Panc1 (cell line): ENCODE results near the gene PIK3R1. TPM values are rescaled to one million over a fixed set of nuclear protein-coding genes. Genes with fewer than 3 reads are reported as not detected.

ENCODE experiments used
- ATAC-seq: fragments of 200-7000 bp; cut with Tn5 transposase; 2 replicates; pipeline ENCODE4 v1.9.1; 2020; ENCODE audit warnings: mild to moderate bottlenecking, moderate library complexity
- BruUV-seq: library from RNA; stranded (reverse); fragments of 400-500 nt; replicated peaks from 2 replicates; lab custom pipeline; 2021; lab: Mats Ljungman, UMichigan
- CTCF ChIA-PET: fragments of 300-600 bp; sonication (Branson Sonifier 250); formaldehyde crosslinking; loops from one replicate; lab custom pipeline; 2022; ENCODE audit warnings: antibody characterized with exemption; lab: Charles Lee
- POLR2A ChIA-PET: fragments of 300-600 bp; sonication (Branson Sonifier 250); formaldehyde crosslinking; loops from one replicate; lab custom pipeline; 2022; ENCODE audit warnings: antibody characterized with exemption; lab: Charles Lee
- DNase-seq: peaks from one replicate; pipeline ENCODE4 v3.0.0-alpha.2; 2010; ENCODE audit warnings: low read depth, low spot score
- H3K27ac ChIP-seq: 2 replicates; pipeline ENCODE4 v1.5.1; 2011; ENCODE audit warnings: mild to moderate bottlenecking, low read length, inconsistent platforms
- H3K27me3 ChIP-seq: fragments of 200-500 bp; sonication (Bioruptor generic); 2 replicates; pipeline ENCODE4 v1.6.0; 2014; ENCODE audit warnings: low read length, inconsistent platforms; ENCODE audit not compliant: control insufficient read depth, insufficient read depth
- H3K36me3 ChIP-seq: fragments of 200-500 bp; sonication (Bioruptor generic); 2 replicates; pipeline ENCODE4 v1.5.1; 2014; ENCODE audit warnings: inconsistent platforms, mild to moderate bottlenecking, low read length, moderate library complexity; ENCODE audit not compliant: control insufficient read depth, insufficient read depth
- H3K4me1 ChIP-seq: 2 replicates; pipeline ENCODE4 v1.5.1; 2011; ENCODE audit warnings: inconsistent platforms, mild to moderate bottlenecking, low read length, moderate library complexity; ENCODE audit not compliant: control insufficient read depth, insufficient read depth
- H3K4me3 ChIP-seq, 2 experiments: 2 replicates each; pipeline ENCODE4 v1.5.1; 2011 to 2012; ENCODE audit warnings: low read depth in 2 of 2, low read length in 2 of 2, mild to moderate bottlenecking in 2 of 2, inconsistent platforms in 1 of 2, moderate library complexity in 1 of 2
- H3K9me3 ChIP-seq: fragments of 200-500 bp; sonication (Bioruptor generic); 2 replicates; pipeline ENCODE4 v1.5.1; 2014; ENCODE audit warnings: low read depth, mild to moderate bottlenecking, inconsistent platforms, low read length, moderate library complexity; ENCODE audit not compliant: control insufficient read depth, insufficient read depth
- POLR2AphosphoS5 ChIP-seq: IDR thresholded peaks from 2 replicates; pipeline ENCODE4 v1.6.1; 2012; ENCODE audit warnings: mild to moderate bottlenecking, low read depth, low read length, moderate library complexity
- REST ChIP-seq, 2 experiments: IDR thresholded peaks; 2 replicates each; pipeline ENCODE4 v1.6.1; 2011 to 2012; ENCODE audit warnings: low read depth in 2 of 2, control low read depth in 1 of 2, low read length in 1 of 2, mild to moderate bottlenecking in 1 of 2, moderate library complexity in 1 of 2; ENCODE audit not compliant: insufficient read depth in 1 of 2
- SIN3A ChIP-seq: IDR thresholded peaks from 2 replicates; pipeline ENCODE4 v1.6.1; 2012; ENCODE audit warnings: low read depth, mild to moderate bottlenecking, low read length, moderate library complexity, borderline replicate concordance; ENCODE audit not compliant: insufficient read depth
- TCF7L2 ChIP-seq: IDR thresholded peaks from 2 replicates; pipeline ENCODE4 v1.6.1; 2011; ENCODE audit warnings: mild to moderate bottlenecking, low read depth, low read length, inconsistent platforms
- in situ Hi-C: cut with HindIII; loops from 2 replicates; pipeline ENCODE4 v1.10.0; 2016; ENCODE audit warnings: low sequenced_read_pairs, low pct_unique_long_range_greater_than_20kb
- intact Hi-C: fragments of 100-400 bp; cut with micrococcal nuclease; formaldehyde crosslinking; loops from one replicate; pipeline ENCODE4 v1.10.0; 2022; ENCODE audit not compliant: unreplicated experiment
- total RNA-seq: library from RNA; stranded (reverse); gene quantifications from one replicate; pipeline ENCODE4 v1.2.1, GENCODE V29; 2021; ENCODE audit not compliant: unreplicated experiment
- TF ChIP-seq, protein P1 (sequence below): fragments of 450-650 bp; IDR thresholded peaks from 2 replicates; pipeline ENCODE4 v1.5.1; 2017; ENCODE audit warnings: mild to moderate bottlenecking

PIK3R1 gene
- total RNA-seq, 1 experiment from 2014 or later: 23.4 TPM

DNA sequence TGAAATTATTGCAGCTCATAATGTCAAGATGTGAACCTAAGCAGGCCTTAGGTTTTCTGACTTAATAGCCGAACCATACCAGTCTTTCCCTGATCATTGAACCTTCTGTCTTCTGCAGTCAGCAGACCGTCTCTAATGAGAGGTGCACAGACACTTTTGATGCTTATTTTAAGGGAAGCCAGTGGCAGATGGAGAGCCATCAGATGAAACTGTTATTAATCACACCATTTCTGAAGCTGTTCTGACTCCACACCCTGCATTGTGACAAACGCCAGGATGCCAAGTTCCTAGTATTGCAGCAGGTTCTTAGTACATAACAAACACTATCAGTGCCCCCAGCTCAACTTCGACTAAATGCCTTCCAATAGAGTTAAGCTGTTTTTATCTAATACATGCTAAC, 43.0 kb downstream of the PIK3R1 start:
- CTCF ChIA-PET: no interaction called here
- Histone ChIP-seq H3K4me3 (no peak overlapping the region), H3K4me1 (peaks cover 3% of the 10 kb centered on the region; the same call in 1 of the 2 replicates), H3K27me3 (no peaks in the 10 kb centered on the region), H3K9me3 (no peaks in the 10 kb centered on the region), H3K27ac (no peak overlapping the region), H3K36me3 (no peaks in the 10 kb centered on the region)
- intact Hi-C loops: no loop called here
- TF ChIP-seq POLR2AphosphoS5 (no peak), SIN3A (no peak)
- TF ChIP-seq, protein P1, sequence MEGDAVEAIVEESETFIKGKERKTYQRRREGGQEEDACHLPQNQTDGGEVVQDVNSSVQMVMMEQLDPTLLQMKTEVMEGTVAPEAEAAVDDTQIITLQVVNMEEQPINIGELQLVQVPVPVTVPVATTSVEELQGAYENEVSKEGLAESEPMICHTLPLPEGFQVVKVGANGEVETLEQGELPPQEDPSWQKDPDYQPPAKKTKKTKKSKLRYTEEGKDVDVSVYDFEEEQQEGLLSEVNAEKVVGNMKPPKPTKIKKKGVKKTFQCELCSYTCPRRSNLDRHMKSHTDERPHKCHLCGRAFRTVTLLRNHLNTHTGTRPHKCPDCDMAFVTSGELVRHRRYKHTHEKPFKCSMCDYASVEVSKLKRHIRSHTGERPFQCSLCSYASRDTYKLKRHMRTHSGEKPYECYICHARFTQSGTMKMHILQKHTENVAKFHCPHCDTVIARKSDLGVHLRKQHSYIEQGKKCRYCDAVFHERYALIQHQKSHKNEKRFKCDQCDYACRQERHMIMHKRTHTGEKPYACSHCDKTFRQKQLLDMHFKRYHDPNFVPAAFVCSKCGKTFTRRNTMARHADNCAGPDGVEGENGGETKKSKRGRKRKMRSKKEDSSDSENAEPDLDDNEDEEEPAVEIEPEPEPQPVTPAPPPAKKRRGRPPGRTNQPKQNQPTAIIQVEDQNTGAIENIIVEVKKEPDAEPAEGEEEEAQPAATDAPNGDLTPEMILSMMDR: no peak
- ATAC-seq (no peak), DNase-seq (no peak)
- BruUV-seq: no TSS peak
- in situ Hi-C loops: no loop called here
- POLR2A ChIA-PET: no interaction called here

DNA sequence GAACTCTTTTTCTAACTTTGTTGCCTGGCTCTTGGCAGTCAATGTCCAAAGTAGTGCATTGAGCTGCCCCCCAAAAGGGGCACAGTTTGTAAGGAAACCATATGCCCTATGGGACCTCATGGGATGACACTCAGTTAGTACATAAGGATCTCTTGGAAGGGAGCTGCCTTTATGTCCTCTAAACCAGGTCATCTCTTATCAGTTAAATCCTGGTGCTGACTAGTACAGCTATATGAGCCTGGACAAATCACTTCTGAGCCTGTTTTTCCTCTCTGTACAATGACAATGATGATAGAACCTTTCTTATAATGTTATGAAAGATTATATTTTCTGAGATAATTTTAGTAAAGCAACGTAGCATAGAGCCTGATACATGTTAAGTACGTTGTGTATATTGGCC, 44.1 kb downstream of the PIK3R1 start:
- in situ Hi-C loops (no loop called here), intact Hi-C loops (no loop called here)
- ATAC-seq: no peak
- peaks cover 3% of the 10 kb centered on the region; the same call in 1 of the 2 replicates for H3K4me1 ChIP-seq
- no TSS peak for BruUV-seq
- POLR2A ChIA-PET: no interaction called here
- H3K36me3 ChIP-seq: no peaks in the 10 kb centered on the region
- no peak for TF ChIP-seq TCF7L2
- no peak for TF ChIP-seq POLR2AphosphoS5
- no peak for TF ChIP-seq SIN3A
- no peak for TF ChIP-seq REST (IDR thresholded peaks at IDR 0.05; ENCODE audit: insufficient read depth in 1 of 2, low read depth in 2 of 2, low read length in 1 of 2)
- CTCF ChIA-PET: no interaction called here
- H3K9me3 ChIP-seq: no peaks in the 10 kb centered on the region
- no peak overlapping the region for H3K27ac ChIP-seq
- no peak for DNase-seq
- no peak overlapping the region for H3K4me3 ChIP-seq
- no peaks in the 10 kb centered on the region for H3K27me3 ChIP-seq

GRCh38 chr5:68260467-68260866, 44.9 kb downstream of the PIK3R1 start:
- no peak for DNase-seq
- H3K4me1 ChIP-seq: no peaks in the 10 kb centered on the region
- TF ChIP-seq POLR2AphosphoS5 (no peak), SIN3A (no peak), REST (IDR thresholded peaks at IDR 0.05; ENCODE audit: insufficient read depth in 1 of 2, low read depth in 2 of 2, low read length in 1 of 2) (no peak), TCF7L2 (no peak)
- TF ChIP-seq, protein P1: no peak
- in situ Hi-C loops (no loop called here), intact Hi-C loops (no loop called here)
- no TSS peak for BruUV-seq
- ChIA-PET POLR2A (no interaction called here), CTCF (no interaction called here)
- H3K27ac ChIP-seq: no peak overlapping the region
- no peaks in the 10 kb centered on the region for H3K27me3 ChIP-seq
- no peak for ATAC-seq
- no peaks in the 10 kb centered on the region for H3K9me3 ChIP-seq
- no peak overlapping the region for H3K4me3 ChIP-seq
- no peaks in the 10 kb centered on the region for H3K36me3 ChIP-seq
